Fibroblast of lung (primary cell): ENCODE measurements around the gene UROC1. TPM values are rescaled to one million over a fixed set of nuclear protein-coding genes. Genes with fewer than 3 reads are reported as not detected.

ENCODE experiments used
- DNase-seq, 2 donors: peaks; one replicate each; pipeline versions ENCODE4 v3.0.0 to v3.0.0-alpha.2; 2010; ENCODE audit warnings: low read depth in 2 of 2
- H2AFZ ChIP-seq: 2 replicates; pipeline ENCODE4 v1.5.1; 2012; ENCODE audit warnings: low read length, control low read depth, inconsistent platforms
- H3K27ac ChIP-seq: 2 replicates; pipeline ENCODE4 v1.5.1; 2011; ENCODE audit warnings: low read length, control low read depth; ENCODE audit not compliant: insufficient read depth
- H3K27me3 ChIP-seq: 2 replicates; pipeline ENCODE4 v1.5.1; 2011; ENCODE audit warnings: mild to moderate bottlenecking, low read length; ENCODE audit not compliant: control insufficient read depth, insufficient read depth
- H3K36me3 ChIP-seq: 2 replicates; pipeline ENCODE4 v1.5.1; 2011; ENCODE audit warnings: low read length; ENCODE audit not compliant: control insufficient read depth, insufficient read depth
- H3K4me1 ChIP-seq: 2 replicates; pipeline ENCODE4 v1.5.1; 2011; ENCODE audit warnings: low read length; ENCODE audit not compliant: control insufficient read depth, insufficient read depth; ENCODE audit errors: extremely low read depth
- H3K4me2 ChIP-seq: 2 replicates; pipeline ENCODE4 v1.5.1; 2011; ENCODE audit warnings: low read length, control low read depth; ENCODE audit not compliant: insufficient read depth; ENCODE audit errors: extremely low read depth
- H3K4me3 ChIP-seq, 4 experiments: fragments of 200-600 bp in 1 of 4; sonication (generic) in 1 of 4; replicated peaks in 1 of 4; 2 replicates each; pipeline ENCODE4 v1.5.1; 2011 to 2016; ENCODE audit warnings: low read length in 4 of 4, low read depth in 3 of 4, mild to moderate bottlenecking in 3 of 4, control low read depth in 2 of 4, inconsistent platforms in 1 of 4, mixed read lengths in 1 of 4; ENCODE audit not compliant: insufficient read depth in 1 of 4; ENCODE audit errors: control extremely low read depth in 1 of 4
- H3K79me2 ChIP-seq: 2 replicates; pipeline ENCODE4 v1.5.1; 2012; ENCODE audit warnings: mild to moderate bottlenecking, low read length, inconsistent platforms; ENCODE audit not compliant: control insufficient read depth, insufficient read depth
- H3K9ac ChIP-seq: 2 replicates; pipeline ENCODE4 v1.5.1; 2011; ENCODE audit warnings: mild to moderate bottlenecking, low read length, control low read depth; ENCODE audit not compliant: insufficient read depth
- H3K9me3 ChIP-seq: 2 replicates; pipeline ENCODE4 v1.5.1; 2012; ENCODE audit warnings: low read depth, low read length; ENCODE audit not compliant: control insufficient read depth, insufficient read depth
- H4K20me1 ChIP-seq: 2 replicates; pipeline ENCODE4 v1.5.1; 2011; ENCODE audit warnings: low read length; ENCODE audit not compliant: control insufficient read depth, insufficient read depth; ENCODE audit errors: extremely low read depth
- EZH2 ChIP-seq: IDR thresholded peaks from 2 replicates; pipeline ENCODE4 v1.5.1; 2012; ENCODE audit warnings: low read length, control low read depth, mild to moderate bottlenecking; ENCODE audit errors: missing control alignments
- polyA plus RNA-seq, 2 donors: library from polyadenylated mRNA; depleted of rRNA in 1 of 2; stranded (reverse) in 1 of 2; unstranded in 1 of 2; fragments of >200 nt; gene quantifications; 2 replicates each; pipeline ENCODE4 v1.2.1, GENCODE V29; 2011 to 2012; ENCODE audit warnings: missing spikeins in 1 of 2
- total RNA-seq: library from RNA; depleted of rRNA; stranded (reverse); fragments of >200 nt; gene quantifications from 2 replicates; pipeline ENCODE4 v1.2.1, GENCODE V29; 2014
- TF ChIP-seq, protein P1 (sequence below), 2 donors: IDR thresholded peaks in 1 of 2; conservative IDR thresholded peaks in 1 of 2; 1 replicate in 1 of 2; 2 replicates in 1 of 2; pipeline ENCODE4 v1.5.1; 2011 to 2012; ENCODE audit warnings: low read length in 2 of 2, control low read depth in 1 of 2, inconsistent platforms in 1 of 2, low read depth in 1 of 2, mild to moderate bottlenecking in 1 of 2

UROC1 gene
- total and polyA plus RNA-seq, 2 donors (not counting 1 experiment from before 2014, with no cell fraction given): not detected

DNA sequence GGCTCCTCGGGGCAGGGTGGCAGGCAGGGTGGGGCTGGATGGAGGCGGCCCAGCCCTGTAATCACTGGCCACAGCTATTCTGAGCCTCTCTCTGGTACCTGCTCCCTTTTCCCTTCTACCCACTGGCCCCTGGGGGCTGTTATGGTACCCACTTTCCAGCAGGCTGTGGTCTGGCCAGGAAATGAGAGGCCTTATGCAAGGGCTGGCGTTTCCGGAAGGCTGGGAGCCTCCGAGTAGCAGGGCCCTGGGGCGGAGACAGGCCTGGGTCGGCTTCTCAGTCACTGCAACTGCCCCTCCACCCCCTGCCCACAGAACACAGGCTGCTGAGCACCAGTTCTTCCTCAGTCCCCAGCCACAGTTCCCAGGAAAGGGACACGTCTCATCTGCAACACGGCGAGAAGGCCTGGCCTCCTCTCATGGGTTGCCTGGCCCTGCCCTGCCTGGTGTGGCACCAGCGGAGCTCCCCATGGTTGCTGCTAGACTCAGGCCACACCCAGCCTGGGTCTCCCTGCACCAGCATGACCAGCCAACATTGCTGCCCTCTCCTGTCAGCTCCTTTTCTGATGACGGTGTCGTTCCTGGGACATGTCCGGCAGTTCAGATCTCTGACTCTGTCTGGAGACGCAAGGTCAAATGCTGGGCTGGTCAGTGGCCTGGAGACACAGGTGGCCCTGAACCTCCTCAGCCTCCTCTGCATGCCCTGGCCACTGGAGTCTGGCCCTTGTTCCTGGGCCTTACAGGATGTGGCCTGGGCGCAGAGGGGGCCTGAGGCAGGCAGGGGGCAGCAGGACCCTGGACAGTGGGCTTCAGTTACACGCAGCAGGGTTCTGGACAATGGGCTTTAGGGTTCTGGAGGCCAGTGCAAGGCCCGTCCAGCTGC lies 12.8 kb upstream of the UROC1 start:
- H3K27me3 ChIP-seq: peaks cover 13% of the 10 kb centered on the region
- DNase-seq: no peak
- H3K79me2 ChIP-seq: no peaks in the 10 kb centered on the region
- no peaks in the 10 kb centered on the region for H3K36me3 ChIP-seq
- H3K4me1 ChIP-seq: no peaks in the 10 kb centered on the region
- TF ChIP-seq, protein P1, sequence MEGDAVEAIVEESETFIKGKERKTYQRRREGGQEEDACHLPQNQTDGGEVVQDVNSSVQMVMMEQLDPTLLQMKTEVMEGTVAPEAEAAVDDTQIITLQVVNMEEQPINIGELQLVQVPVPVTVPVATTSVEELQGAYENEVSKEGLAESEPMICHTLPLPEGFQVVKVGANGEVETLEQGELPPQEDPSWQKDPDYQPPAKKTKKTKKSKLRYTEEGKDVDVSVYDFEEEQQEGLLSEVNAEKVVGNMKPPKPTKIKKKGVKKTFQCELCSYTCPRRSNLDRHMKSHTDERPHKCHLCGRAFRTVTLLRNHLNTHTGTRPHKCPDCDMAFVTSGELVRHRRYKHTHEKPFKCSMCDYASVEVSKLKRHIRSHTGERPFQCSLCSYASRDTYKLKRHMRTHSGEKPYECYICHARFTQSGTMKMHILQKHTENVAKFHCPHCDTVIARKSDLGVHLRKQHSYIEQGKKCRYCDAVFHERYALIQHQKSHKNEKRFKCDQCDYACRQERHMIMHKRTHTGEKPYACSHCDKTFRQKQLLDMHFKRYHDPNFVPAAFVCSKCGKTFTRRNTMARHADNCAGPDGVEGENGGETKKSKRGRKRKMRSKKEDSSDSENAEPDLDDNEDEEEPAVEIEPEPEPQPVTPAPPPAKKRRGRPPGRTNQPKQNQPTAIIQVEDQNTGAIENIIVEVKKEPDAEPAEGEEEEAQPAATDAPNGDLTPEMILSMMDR (conservative IDR thresholded peaks at IDR 0.05 in 1 of 2, IDR thresholded peaks at IDR 0.05 in 1 of 2; ENCODE audit: low read depth in 1 of 2, low read length in 2 of 2): no peak
- no peak for TF ChIP-seq EZH2
- H4K20me1 ChIP-seq: no peaks in the 10 kb centered on the region
- no peak overlapping the region for H3K4me2 ChIP-seq
- H3K27ac ChIP-seq: no peak overlapping the region
- no peak overlapping the region for H2AFZ ChIP-seq
- H3K4me3 ChIP-seq: no peak overlapping the region
- no peaks in the 10 kb centered on the region for H3K9me3 ChIP-seq
- no peak overlapping the region for H3K9ac ChIP-seq

DNA sequence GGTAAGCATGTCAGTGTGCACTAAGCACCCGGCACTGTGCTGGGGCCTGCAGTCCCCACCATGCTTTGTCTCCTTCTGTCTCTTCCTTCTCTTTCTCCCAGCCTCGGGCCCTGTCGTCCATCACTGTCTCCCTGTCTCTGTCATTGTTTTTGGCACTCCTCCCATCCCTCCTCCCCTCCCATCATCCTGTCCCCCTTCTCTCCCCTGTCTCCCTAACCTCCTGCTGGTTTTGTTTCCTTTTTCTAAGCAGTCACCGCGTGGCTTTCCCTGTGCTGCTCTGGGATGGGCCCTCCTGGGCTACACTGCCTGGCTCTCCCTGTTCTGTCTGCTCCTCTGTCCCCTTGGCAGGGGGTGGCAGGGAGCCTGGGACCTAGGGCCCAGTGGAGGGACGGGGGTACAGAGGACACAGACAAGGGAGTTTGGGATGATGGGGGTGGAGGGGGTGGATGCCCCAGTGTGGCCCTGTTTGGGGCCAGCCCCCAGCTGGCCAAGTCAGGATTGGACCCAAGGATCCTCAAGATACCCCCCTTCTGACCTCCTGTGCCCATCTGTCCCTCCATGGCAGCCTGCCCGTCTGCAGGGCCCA lies 12.1 kb upstream of the UROC1 start:
- Histone ChIP-seq H3K79me2 (no peaks in the 10 kb centered on the region), H3K4me2 (no peak overlapping the region), H3K27ac (no peak overlapping the region), H3K9ac (no peak overlapping the region), H2AFZ (no peak overlapping the region), H3K27me3 (peaks cover 5% of the 10 kb centered on the region), H3K4me3 (no peak overlapping the region), H3K9me3 (no peaks in the 10 kb centered on the region), H3K36me3 (no peaks in the 10 kb centered on the region), H3K4me1 (no peaks in the 10 kb centered on the region), H4K20me1 (no peaks in the 10 kb centered on the region)
- DNase-seq: no peak
- no peak for TF ChIP-seq EZH2

DNA sequence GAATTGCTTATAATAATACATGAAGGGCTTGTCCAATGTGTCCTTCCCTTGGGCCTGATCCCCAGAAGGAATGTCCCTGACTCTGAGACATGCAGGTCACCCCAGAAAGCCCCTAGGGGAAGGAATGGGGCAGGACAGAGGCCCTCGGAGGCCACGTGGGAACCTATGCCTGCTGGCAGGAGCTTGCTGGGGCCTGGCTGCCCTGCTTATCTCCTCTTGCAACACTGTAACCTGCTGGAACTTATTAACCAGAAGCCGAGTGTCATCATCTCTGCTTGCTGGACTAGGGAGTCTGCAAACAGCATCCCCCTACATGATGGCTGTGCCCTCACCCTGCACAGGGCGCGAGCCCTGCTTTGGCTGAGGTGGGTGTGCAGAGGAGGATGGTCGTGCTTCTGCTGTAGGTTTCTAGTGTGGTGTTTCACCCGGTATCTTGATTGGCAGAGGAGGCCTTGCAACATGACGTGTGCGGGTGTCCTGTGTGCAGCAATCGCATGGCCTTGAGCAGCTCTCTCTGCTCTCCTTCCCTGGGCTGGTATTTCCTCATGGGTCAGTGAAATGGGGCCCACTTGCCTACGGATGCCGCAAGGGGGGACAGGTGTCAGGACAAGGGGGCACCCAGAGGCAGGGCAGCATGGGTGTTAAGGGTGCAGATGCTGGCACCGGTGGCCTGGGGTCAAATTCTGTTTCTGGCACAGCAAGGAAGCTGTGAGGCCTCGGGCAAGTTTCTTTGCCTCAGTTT lies 11.4 kb upstream of the UROC1 start:
- no peak overlapping the region for H3K9ac ChIP-seq
- TF ChIP-seq, protein P1 (conservative IDR thresholded peaks at IDR 0.05 in 1 of 2, IDR thresholded peaks at IDR 0.05 in 1 of 2; ENCODE audit: low read depth in 1 of 2, low read length in 2 of 2): no peak
- TF ChIP-seq EZH2: no peak
- no peaks in the 10 kb centered on the region for H3K36me3 ChIP-seq
- no peaks in the 10 kb centered on the region for H3K4me1 ChIP-seq
- H3K4me3 ChIP-seq: no peak overlapping the region
- H4K20me1 ChIP-seq: no peaks in the 10 kb centered on the region
- H3K27me3 ChIP-seq: no peaks in the 10 kb centered on the region
- no peak overlapping the region for H2AFZ ChIP-seq
- H3K9me3 ChIP-seq: no peaks in the 10 kb centered on the region
- no peak overlapping the region for H3K27ac ChIP-seq
- DNase-seq: no peak
- H3K4me2 ChIP-seq: no peak overlapping the region
- H3K79me2 ChIP-seq: no peaks in the 10 kb centered on the region
